ENCODE results near the gene SLC34A1. TPM values are rescaled to one million over a fixed set of nuclear protein-coding genes. Genes with fewer than 3 reads are reported as not detected.

SLC34A1 gene
- total and polyA plus RNA-seq, 2 of the 13 experiments (the other 11 are each of a cell fraction or from before 2014, with no cell fraction given), result 0.03 to 0.20 TPM

- TF ChIP-seq ZNF547 (CRISPR knock-in tag; IDR thresholded peaks at IDR 0.05) (no peak), THAP9 (CRISPR knock-in tag; IDR thresholded peaks at IDR 0.05; ENCODE audit: borderline replicate concordance) (no peak), YEATS4 (CRISPR knock-in tag; IDR thresholded peaks at IDR 0.05; ENCODE audit: borderline replicate concordance) (no peak), ZNF256 (CRISPR knock-in tag; conservative IDR thresholded peaks at IDR 0.05) (no peak), NFYC (CRISPR knock-in tag; IDR thresholded peaks at IDR 0.05) (no peak), ZNF33B (CRISPR knock-in tag; IDR thresholded peaks at IDR 0.05) (no peak)
These were observed 60.1 kb downstream of the SLC34A1 start (continued) for GRCh38 chr5:177444106-177445051.

GRCh38 chr5:177445052-177445916, 61.0 kb downstream of the SLC34A1 start:
- Histone ChIP-seq H2AFZ (ENCODE audit: low read length) (no peak overlapping the region), H3K4me2 (ENCODE audit: low read depth, low read length) (no peak overlapping the region), H3K9ac (ENCODE audit: insufficient read depth, low read depth, low read length) (no peak overlapping the region), H3K27ac (ENCODE audit: extremely low read length, insufficient read depth, low read length) (no peak overlapping the region), H3K4me1 (ENCODE audit: insufficient read depth, low read length) (peaks cover 49% of the 10 kb centered on the region), H4K20me1 (ENCODE audit: insufficient read depth, low read length) (peaks cover 2% of the 10 kb centered on the region; the same call in 1 of the 2 replicates), H3K27me3 (ENCODE audit: control insufficient read depth in 1 of 2, insufficient read depth in 2 of 2, low read length in 2 of 2) (no peaks in the 10 kb centered on the region), H3K4me3 (replicated peaks in 1 of 3; ENCODE audit: insufficient read depth in 1 of 3, low read depth in 2 of 3, low read length in 3 of 3) (no peak overlapping the region), H3K36me3 (replicated peaks in 1 of 2; ENCODE audit: control insufficient read depth in 1 of 2, insufficient read depth in 2 of 2, low read length in 2 of 2) (0 out of 5 replicates have a peak, but pooled peaks cover 0 to 8% of the 10 kb centered on the region in 2 experiments), H3K79me2 (ENCODE audit: insufficient read depth, low read length) (no peaks in the 10 kb centered on the region), H3K9me3 (ENCODE audit: low read length) (no peaks in the 10 kb centered on the region)
- TSS peak; percentile 59 for BruUV-seq (replicated peaks)
- no peak for FAIRE-seq
- in situ Hi-C loops (cut with HindIII; ENCODE audit: extremely low pct_ligation_motif_present, low pct_unique_long_range_greater_than_20kb), result loop anchor here (5.0 kb wide), 1 partner anchor 133 kb away; the partner anchor contains the start of gene MXD3
- WGBS (ENCODE audit: low lambda C conversion rate), result 98% methylated on average over 9 of the region's 10 CpGs
- POLR2A ChIA-PET, result interaction anchor here (0.8 to 4.2 kb wide), 5 partner anchors 10 to 66 kb away, joined by 3 to 19 read pairs (median 8); partner anchors contain the start of gene GRK6
- DNase-seq (ENCODE audit: low spot score), result no peak
- CTCF ChIA-PET (ENCODE audit: low intra/inter-chr PET ratio, low total read pairs), result no interaction called here
- TF ChIP-seq ZNF543 (CRISPR knock-in tag; IDR thresholded peaks at IDR 0.05) (no peak), AKAP8 (CRISPR knock-in tag; IDR thresholded peaks at IDR 0.05) (peak; percentile 34; the same call in 1 of the 2 replicates), POLR2G (IDR thresholded peaks at IDR 0.05; ENCODE audit: low read depth, low read length) (peak; percentile 23), RBM22 (optimal IDR thresholded peaks at IDR 0.05; ENCODE audit: low read length) (peak; percentile 39), POLR2A (IDR thresholded peaks at IDR 0.05; ENCODE audit: insufficient read depth in 1 of 2, low read depth in 2 of 2, low read length in 2 of 2) (peak in 1 of 2 experiments; percentile 13; a peak in 1 of 4 replicates), ATF6 (CRISPR knock-in tag; conservative IDR thresholded peaks at IDR 0.05) (no peak)
- no peak for ATAC-seq
- intact Hi-C loops (cut with micrococcal nuclease; ENCODE audit: unreplicated experiment), result loop anchor here (5.0 kb wide), 1 partner anchor 118 kb away; no protein-coding TSS in a partner anchor
